Lung (tissue), 12 donors: ENCODE data around the gene HOMER2. TPM values are rescaled to one million over a fixed set of nuclear protein-coding genes. Genes with fewer than 3 reads are reported as not detected.

Source experiments
- ATAC-seq: fragments of 200-7000 bp; cut with Tn5 transposase; one replicate; pipeline ENCODE4 v1.9.1; 2020; ENCODE audit warnings: moderate number of reproducible peaks; ENCODE audit not compliant: insufficient read depth, low FRiP score
- DNase-seq, 3 donors: peaks; one replicate each; pipeline ENCODE4 v3.0.0-alpha.2; 2013 to 2017
- H3K27ac ChIP-seq, 2 donors: one replicate each; pipeline ENCODE4 v1.5.1; 2013; ENCODE audit warnings: mild to moderate bottlenecking in 2 of 2, moderate library complexity in 2 of 2, control low read depth in 1 of 2, inconsistent platforms in 1 of 2, low read depth in 1 of 2, low read length in 1 of 2
- H3K27me3 ChIP-seq, 3 donors: one replicate each; pipeline ENCODE4 v1.5.1; 2013; ENCODE audit warnings: low read length in 2 of 3; ENCODE audit not compliant: control insufficient read depth in 3 of 3, insufficient read depth in 3 of 3
- H3K36me3 ChIP-seq, 4 donors: one replicate each; pipeline ENCODE4 v1.5.1; 2013; ENCODE audit warnings: low read length in 4 of 4, mild to moderate bottlenecking in 1 of 4, moderate library complexity in 1 of 4; ENCODE audit not compliant: control insufficient read depth in 4 of 4, insufficient read depth in 4 of 4
- H3K4me1 ChIP-seq, 5 donors: one replicate each; pipeline ENCODE4 v1.5.1; 2013; ENCODE audit warnings: low read length in 5 of 5, mild to moderate bottlenecking in 2 of 5, moderate library complexity in 1 of 5; ENCODE audit not compliant: control insufficient read depth in 5 of 5, insufficient read depth in 5 of 5
- H3K4me3 ChIP-seq: one replicate; pipeline ENCODE4 v1.5.1; 2013; ENCODE audit warnings: mild to moderate bottlenecking, control low read depth, moderate library complexity
- H3K9ac ChIP-seq, 2 donors: one replicate each; pipeline ENCODE4 v1.5.1; 2013; ENCODE audit warnings: low read length in 2 of 2, control low read depth in 1 of 2; ENCODE audit not compliant: insufficient read depth in 1 of 2
- H3K9me3 ChIP-seq, 4 donors: one replicate each; pipeline ENCODE4 v1.5.1; 2013; ENCODE audit warnings: low read length in 3 of 4, mild to moderate bottlenecking in 1 of 4, moderate library complexity in 1 of 4; ENCODE audit not compliant: control insufficient read depth in 4 of 4, insufficient read depth in 3 of 4
- WGBS, 2 donors: extraction: QIAGEN DNeasy Blood & Tissue Kit; methylation state at CpG; one replicate each; pipeline ENCODE4 v1.1.7; 2013; 5-methylcytosine and 5-hydroxymethylcytosine counted together
- polyA plus RNA-seq, 2 donors: library from polyadenylated mRNA; stranded (reverse); fragments of 200-250 nt; gene quantifications; one replicate each; pipeline ENCODE4 v1.2.1, GENCODE V29; 2013
- total RNA-seq, 2 donors: library from RNA; depleted of rRNA in 1 of 2; stranded (reverse); fragments of >200 nt in 1 of 2; gene quantifications; one replicate each; pipeline ENCODE4 v1.2.1, GENCODE V29; 2014 to 2021
- TF ChIP-seq, protein P1 (sequence below): IDR thresholded peaks from 2 replicates; pipeline ENCODE4 v1.5.1; 2012; ENCODE audit warnings: mild to moderate bottlenecking; ENCODE audit errors: control extremely low read depth, extremely low read depth
- donor health status: control.
- donor health status: control.
- donor health status: Bipolar disorder and iron deficiency.
- donor health status: healthy.
- donor health status: DM: yes; HTN: yes; CAD: no.

The HOMER2 gene
- total and polyA plus RNA-seq, 4 donors = 7.5 to 18.1 (median 11.6) TPM

DNA sequence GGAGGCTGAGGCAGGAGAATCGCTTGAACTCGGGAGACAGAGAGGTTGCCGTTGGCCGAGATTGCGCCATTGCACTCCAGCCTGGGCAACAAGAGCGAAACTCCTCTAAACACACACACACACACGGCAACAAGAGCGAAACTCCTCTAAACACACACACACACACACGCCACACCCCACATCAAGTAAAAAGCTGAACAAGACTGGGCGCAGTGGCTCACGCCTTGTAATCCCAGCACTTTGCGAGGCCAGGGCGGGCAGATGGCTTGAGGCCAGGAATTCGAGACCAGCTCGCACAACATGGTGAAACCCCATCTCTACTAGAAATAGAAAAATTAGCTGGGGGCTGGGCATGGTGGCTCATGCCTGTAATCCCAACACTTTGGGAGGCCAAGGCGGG lies 49.0 kb downstream of the HOMER2 start:
- no peak for DNase-seq
- ATAC-seq = no peak
- Histone ChIP-seq H3K27me3 (no peaks in the 10 kb centered on the region), H3K9ac (no peak overlapping the region), H3K9me3 (no peaks in the 10 kb centered on the region), H3K4me1 (no peaks in the 10 kb centered on the region), H3K36me3 (no peaks in the 10 kb centered on the region), H3K4me3 (no peak overlapping the region), H3K27ac (no peak overlapping the region)
- WGBS, 2 donors = 96 to 97% methylated on average over 16 of the region's 16 CpGs
- TF ChIP-seq, protein P1, sequence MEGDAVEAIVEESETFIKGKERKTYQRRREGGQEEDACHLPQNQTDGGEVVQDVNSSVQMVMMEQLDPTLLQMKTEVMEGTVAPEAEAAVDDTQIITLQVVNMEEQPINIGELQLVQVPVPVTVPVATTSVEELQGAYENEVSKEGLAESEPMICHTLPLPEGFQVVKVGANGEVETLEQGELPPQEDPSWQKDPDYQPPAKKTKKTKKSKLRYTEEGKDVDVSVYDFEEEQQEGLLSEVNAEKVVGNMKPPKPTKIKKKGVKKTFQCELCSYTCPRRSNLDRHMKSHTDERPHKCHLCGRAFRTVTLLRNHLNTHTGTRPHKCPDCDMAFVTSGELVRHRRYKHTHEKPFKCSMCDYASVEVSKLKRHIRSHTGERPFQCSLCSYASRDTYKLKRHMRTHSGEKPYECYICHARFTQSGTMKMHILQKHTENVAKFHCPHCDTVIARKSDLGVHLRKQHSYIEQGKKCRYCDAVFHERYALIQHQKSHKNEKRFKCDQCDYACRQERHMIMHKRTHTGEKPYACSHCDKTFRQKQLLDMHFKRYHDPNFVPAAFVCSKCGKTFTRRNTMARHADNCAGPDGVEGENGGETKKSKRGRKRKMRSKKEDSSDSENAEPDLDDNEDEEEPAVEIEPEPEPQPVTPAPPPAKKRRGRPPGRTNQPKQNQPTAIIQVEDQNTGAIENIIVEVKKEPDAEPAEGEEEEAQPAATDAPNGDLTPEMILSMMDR = no peak

- Histone ChIP-seq H3K27me3 (no peaks in the 10 kb centered on the region), H3K27ac (no peak overlapping the region), H3K9ac (no peak overlapping the region), H3K4me1 (no peaks in the 10 kb centered on the region), H3K36me3 (no peaks in the 10 kb centered on the region), H3K4me3 (no peak overlapping the region), H3K9me3 (no peaks in the 10 kb centered on the region)
- ATAC-seq (no peak), DNase-seq (no peak)
- WGBS, 2 donors = 69 to 86% methylated on average over 6 of the region's 6 CpGs
- TF ChIP-seq, protein P1 = no peak
These were observed 51.3 kb downstream of the HOMER2 start for GRCh38 chr15:82901114-82901805.

GRCh38 chr15:82900511-82901060 lies 51.9 kb downstream of the HOMER2 start:
- no peaks in the 10 kb centered on the region for H3K9me3 ChIP-seq
- ATAC-seq (no peak), DNase-seq (peak in 1 of 3 donors; percentile 4)
- TF ChIP-seq, protein P1 = no peak
- H3K9ac ChIP-seq = no peak overlapping the region
- H3K27me3 ChIP-seq = no peaks in the 10 kb centered on the region
- H3K4me3 ChIP-seq = no peak overlapping the region
- H3K27ac ChIP-seq = no peak overlapping the region
- no peaks in the 10 kb centered on the region for H3K4me1 ChIP-seq
- H3K36me3 ChIP-seq = no peaks in the 10 kb centered on the region
- 50 to 55% methylated on average over 1 of the region's 1 CpG for WGBS, 2 donors
